Ammon's horn (tissue), 1 donor: Measurements from ENCODE around the gene RNF150.
"Not testable (repeated sequence)": the region's sequence is repeated elsewhere in the genome, so short reads cannot be mapped to it uniquely, and the experiment has no call there.

ENCODE experiments used
- DNase-seq: peaks from one replicate; pipeline ENCODE4 v3.0.0-alpha.2; 2016; ENCODE audit warnings: low spot score

Gene RNF150

GRCh38 chr4:141133146-141133998 is at the start of gene RNF150:
RNF150 (minus strand) TSS chr4:141133469.
- DNase-seq, result peak; percentile 91

GRCh38 chr4:141180991-141181761 is 47.9 kb upstream of the RNF150 start:
- no peak for DNase-seq

GRCh38 chr4:141179474-141180373 is 46.5 kb upstream of the RNF150 start:
- DNase-seq, result no peak

- no peak for DNase-seq
Measured at GRCh38 chr4:141177171-141177570, 43.9 kb upstream of the RNF150 start.

- DNase-seq, result peak; percentile 54
Measured at GRCh38 chr4:141174457-141174856, 41.2 kb upstream of the RNF150 start.

- DNase-seq, result no peak
Measured at GRCh38 chr4:141170671-141171070, 37.4 kb upstream of the RNF150 start.

- DNase-seq, result no peak
Measured at GRCh38 chr4:141169391-141169790, 36.1 kb upstream of the RNF150 start.

GRCh38 chr4:141165001-141165400 is 31.7 kb upstream of the RNF150 start:
- not testable (repeated sequence) for DNase-seq

- no peak for DNase-seq
Measured at GRCh38 chr4:141159027-141159426, 25.8 kb upstream of the RNF150 start.

- peak; percentile 15 for DNase-seq
Measured at GRCh38 chr4:141158219-141158618, 24.9 kb upstream of the RNF150 start.

- DNase-seq, result no peak
Measured at GRCh38 chr4:141155586-141155985, 22.3 kb upstream of the RNF150 start.

GRCh38 chr4:141154725-141155124 is 21.5 kb upstream of the RNF150 start:
- no peak for DNase-seq

- DNase-seq, result no peak
Measured at GRCh38 chr4:141153751-141154510, 20.7 kb upstream of the RNF150 start.

GRCh38 chr4:141144207-141144606 is 10.9 kb upstream of the RNF150 start:
- no peak for DNase-seq

- DNase-seq, result peak; percentile 14
Measured at GRCh38 chr4:141142423-141142822, 9.2 kb upstream of the RNF150 start.

- DNase-seq, result no peak
Measured at GRCh38 chr4:141140391-141141200, 7.3 kb upstream of the RNF150 start.

GRCh38 chr4:141133999-141134995 is 1.0 kb upstream of the RNF150 start:
- DNase-seq, result peak; percentile 34

- no peak for DNase-seq
Measured at GRCh38 chr4:141132709-141133145, 542 bp downstream of the RNF150 start.

GRCh38 chr4:141132072-141132708 is 1.1 kb downstream of the RNF150 start:
- DNase-seq, result peak; percentile 39
